DOHH2 (cell line): ENCODE results near the gene IL25.
"Not testable (repeated sequence)": the region's sequence is repeated elsewhere in the genome, so short reads cannot be mapped to it uniquely, and the experiment has no call there.

Source experiments
- H3F3A ChIP-seq: fragments of 200-600 bp; sonication (generic), shearing (Covaris generic); 2 replicates; pipeline ENCODE4 v1.6.0; 2016; ENCODE audit warnings: antibody characterized with exemption, mild to moderate bottlenecking; ENCODE audit not compliant: control insufficient read depth, insufficient read depth
- H3K27ac ChIP-seq: fragments of 200-600 bp; sonication (generic); 2 replicates; pipeline ENCODE4 v1.5.1; 2014; ENCODE audit warnings: low read depth, mild to moderate bottlenecking, low read length, moderate library complexity
- H3K27me3 ChIP-seq: fragments of 200-600 bp; sonication (generic); 2 replicates; pipeline ENCODE4 v1.6.1; 2014; ENCODE audit warnings: mild to moderate bottlenecking, low read length, mixed read lengths; ENCODE audit not compliant: control insufficient read depth
- H3K36me3 ChIP-seq: fragments of 200-600 bp; sonication (generic); 2 replicates; pipeline ENCODE4 v1.6.1; 2014; ENCODE audit warnings: mild to moderate bottlenecking, low read length, moderate library complexity, mixed read lengths; ENCODE audit not compliant: control insufficient read depth
- H3K4me1 ChIP-seq: fragments of 200-600 bp; sonication (generic); 2 replicates; pipeline ENCODE4 v1.6.1; 2014; ENCODE audit warnings: mild to moderate bottlenecking, low read length, mixed read lengths; ENCODE audit not compliant: control insufficient read depth
- H3K4me2 ChIP-seq: fragments of 200-600 bp; sonication (generic); 2 replicates; pipeline ENCODE4 v1.6.0; 2014; ENCODE audit warnings: mild to moderate bottlenecking, low read length, moderate library complexity
- H3K4me3 ChIP-seq: fragments of 200-600 bp; sonication (generic); 2 replicates; pipeline ENCODE4 v1.5.1; 2014; ENCODE audit warnings: mild to moderate bottlenecking, low read length, mixed read lengths
- H3K79me2 ChIP-seq: fragments of 200-600 bp; sonication (generic); 2 replicates; pipeline ENCODE4 v1.6.1; 2014; ENCODE audit warnings: mild to moderate bottlenecking, low read length, mixed read lengths; ENCODE audit not compliant: control insufficient read depth
- H3K9me2 ChIP-seq: fragments of 200-600 bp; sonication (generic); replicated peaks from 2 replicates; pipeline ENCODE4 v1.6.1; 2014; ENCODE audit warnings: mild to moderate bottlenecking, low read length, mixed read lengths; ENCODE audit not compliant: control insufficient read depth
- H3K9me3 ChIP-seq: fragments of 200-600 bp; sonication (generic); 2 replicates; pipeline ENCODE4 v1.6.1; 2014; ENCODE audit warnings: antibody characterized with exemption, low read length, mixed read lengths; ENCODE audit not compliant: control insufficient read depth, insufficient read depth
- H4K20me1 ChIP-seq: fragments of 200-600 bp; sonication (generic); 2 replicates; pipeline ENCODE4 v1.6.0; 2014; ENCODE audit warnings: low read depth, mild to moderate bottlenecking, antibody characterized with exemption, low read length, moderate library complexity; ENCODE audit not compliant: control insufficient read depth, insufficient read depth
- EZH2phosphoT487 ChIP-seq: fragments of 200-600 bp; sonication (generic); IDR thresholded peaks from 2 replicates; pipeline ENCODE4 v1.6.1; 2017; ENCODE audit warnings: borderline replicate concordance, mild to moderate bottlenecking, antibody characterized with exemption, low read length, moderate library complexity, mixed read lengths
- TF ChIP-seq, protein P1 (sequence below): fragments of 200-600 bp; sonication (generic); IDR thresholded peaks from one replicate; pipeline ENCODE4 v1.5.1; 2014; ENCODE audit warnings: antibody characterized with exemption, mild to moderate bottlenecking, low read depth, low read length; ENCODE audit not compliant: poor library complexity, severe bottlenecking

Gene IL25

DNA sequence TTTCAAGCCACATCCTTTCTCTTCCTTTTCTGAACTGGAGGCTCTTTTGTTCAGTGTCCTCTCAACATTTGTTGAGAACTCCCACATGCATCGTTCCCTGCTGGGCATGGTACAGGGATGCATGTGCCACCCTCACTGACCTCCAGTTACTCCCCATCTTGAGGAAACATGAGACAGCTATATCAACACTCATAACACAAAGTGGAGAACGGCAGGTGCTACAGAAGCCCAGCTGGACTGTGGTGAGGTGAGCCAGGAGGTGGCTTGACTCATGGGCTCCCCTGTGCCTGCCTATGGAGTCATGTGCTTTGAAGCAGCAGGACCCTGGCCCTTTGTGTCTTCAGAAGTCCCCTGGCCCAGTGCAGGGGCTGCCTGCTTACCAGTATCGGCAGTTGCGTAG lies 25.7 kb downstream of the IL25 start:
- H3K36me3 ChIP-seq, result no peaks in the 10 kb centered on the region
- no peak overlapping the region for H3K27ac ChIP-seq
- H3K27me3 ChIP-seq, result no peaks in the 10 kb centered on the region
- H3K9me2 ChIP-seq, result no peaks in the 10 kb centered on the region
- H3K9me3 ChIP-seq, result no peaks in the 10 kb centered on the region
- no peak for TF ChIP-seq EZH2phosphoT487
- TF ChIP-seq, protein P1, sequence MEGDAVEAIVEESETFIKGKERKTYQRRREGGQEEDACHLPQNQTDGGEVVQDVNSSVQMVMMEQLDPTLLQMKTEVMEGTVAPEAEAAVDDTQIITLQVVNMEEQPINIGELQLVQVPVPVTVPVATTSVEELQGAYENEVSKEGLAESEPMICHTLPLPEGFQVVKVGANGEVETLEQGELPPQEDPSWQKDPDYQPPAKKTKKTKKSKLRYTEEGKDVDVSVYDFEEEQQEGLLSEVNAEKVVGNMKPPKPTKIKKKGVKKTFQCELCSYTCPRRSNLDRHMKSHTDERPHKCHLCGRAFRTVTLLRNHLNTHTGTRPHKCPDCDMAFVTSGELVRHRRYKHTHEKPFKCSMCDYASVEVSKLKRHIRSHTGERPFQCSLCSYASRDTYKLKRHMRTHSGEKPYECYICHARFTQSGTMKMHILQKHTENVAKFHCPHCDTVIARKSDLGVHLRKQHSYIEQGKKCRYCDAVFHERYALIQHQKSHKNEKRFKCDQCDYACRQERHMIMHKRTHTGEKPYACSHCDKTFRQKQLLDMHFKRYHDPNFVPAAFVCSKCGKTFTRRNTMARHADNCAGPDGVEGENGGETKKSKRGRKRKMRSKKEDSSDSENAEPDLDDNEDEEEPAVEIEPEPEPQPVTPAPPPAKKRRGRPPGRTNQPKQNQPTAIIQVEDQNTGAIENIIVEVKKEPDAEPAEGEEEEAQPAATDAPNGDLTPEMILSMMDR, result no peak
- no peaks in the 10 kb centered on the region for H3K79me2 ChIP-seq
- H3K4me2 ChIP-seq, result no peak overlapping the region
- no peaks in the 10 kb centered on the region for H3K4me1 ChIP-seq
- no peaks in the 10 kb centered on the region for H3F3A ChIP-seq
- H3K4me3 ChIP-seq, result no peak overlapping the region
- no peaks in the 10 kb centered on the region for H4K20me1 ChIP-seq

DNA sequence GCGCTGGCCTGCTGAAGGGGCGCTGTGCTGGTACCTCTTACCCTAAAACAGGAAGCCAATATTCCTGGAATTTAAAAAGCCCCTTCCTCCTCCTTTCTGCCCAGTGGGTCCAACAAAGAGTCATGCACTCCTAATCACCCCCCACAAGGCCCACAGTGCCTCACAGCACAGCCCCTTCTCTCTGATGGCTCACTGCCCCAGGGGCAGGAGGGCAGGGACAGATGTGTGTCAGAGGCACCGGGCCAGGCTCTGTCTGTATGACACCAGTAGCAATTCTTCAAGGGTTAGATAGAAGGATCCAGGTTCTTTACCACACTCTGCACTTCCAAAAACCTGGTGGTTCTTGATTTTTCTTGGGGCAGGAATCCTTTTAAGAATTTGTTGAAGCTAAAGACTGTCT lies 26.5 kb downstream of the IL25 start:
- Histone ChIP-seq H3K4me2 (no peak overlapping the region), H3K36me3 (no peaks in the 10 kb centered on the region), H3K4me3 (no peak overlapping the region), H3F3A (no peaks in the 10 kb centered on the region), H3K9me3 (no peaks in the 10 kb centered on the region), H3K27me3 (no peaks in the 10 kb centered on the region), H4K20me1 (no peaks in the 10 kb centered on the region), H3K4me1 (no peaks in the 10 kb centered on the region), H3K79me2 (no peaks in the 10 kb centered on the region), H3K27ac (no peak overlapping the region), H3K9me2 (no peaks in the 10 kb centered on the region)
- TF ChIP-seq, protein P1, result no peak
- TF ChIP-seq EZH2phosphoT487, result no peak

DNA sequence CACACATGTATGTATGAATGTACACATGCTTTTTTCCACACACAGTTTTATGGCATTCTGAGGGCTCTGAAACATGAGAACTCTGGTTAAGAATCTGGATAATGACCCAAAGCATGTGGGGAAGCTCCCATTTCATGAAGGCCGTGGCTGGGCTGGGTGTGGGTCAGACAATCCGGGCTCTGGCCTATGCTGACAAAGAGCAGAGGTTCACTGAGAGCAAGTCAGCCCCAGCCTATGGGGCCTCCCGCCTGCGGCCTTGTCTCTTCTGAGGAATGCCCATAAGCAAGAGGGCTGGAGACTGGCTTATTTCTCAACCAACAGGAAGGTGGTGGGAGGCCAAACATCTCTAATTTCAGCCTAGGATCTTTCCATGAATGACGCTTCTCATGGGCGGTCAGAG lies 27.0 kb downstream of the IL25 start:
- H3K9me3 ChIP-seq, result no peaks in the 10 kb centered on the region
- no peaks in the 10 kb centered on the region for H3K4me1 ChIP-seq
- H3K27me3 ChIP-seq, result no peaks in the 10 kb centered on the region
- H3K36me3 ChIP-seq, result no peaks in the 10 kb centered on the region
- no peaks in the 10 kb centered on the region for H4K20me1 ChIP-seq
- no peaks in the 10 kb centered on the region for H3F3A ChIP-seq
- H3K79me2 ChIP-seq, result no peaks in the 10 kb centered on the region
- no peak overlapping the region for H3K4me2 ChIP-seq
- H3K9me2 ChIP-seq, result no peaks in the 10 kb centered on the region
- TF ChIP-seq, protein P1, result no peak
- no peak for TF ChIP-seq EZH2phosphoT487
- no peak overlapping the region for H3K27ac ChIP-seq
- H3K4me3 ChIP-seq, result no peak overlapping the region

DNA sequence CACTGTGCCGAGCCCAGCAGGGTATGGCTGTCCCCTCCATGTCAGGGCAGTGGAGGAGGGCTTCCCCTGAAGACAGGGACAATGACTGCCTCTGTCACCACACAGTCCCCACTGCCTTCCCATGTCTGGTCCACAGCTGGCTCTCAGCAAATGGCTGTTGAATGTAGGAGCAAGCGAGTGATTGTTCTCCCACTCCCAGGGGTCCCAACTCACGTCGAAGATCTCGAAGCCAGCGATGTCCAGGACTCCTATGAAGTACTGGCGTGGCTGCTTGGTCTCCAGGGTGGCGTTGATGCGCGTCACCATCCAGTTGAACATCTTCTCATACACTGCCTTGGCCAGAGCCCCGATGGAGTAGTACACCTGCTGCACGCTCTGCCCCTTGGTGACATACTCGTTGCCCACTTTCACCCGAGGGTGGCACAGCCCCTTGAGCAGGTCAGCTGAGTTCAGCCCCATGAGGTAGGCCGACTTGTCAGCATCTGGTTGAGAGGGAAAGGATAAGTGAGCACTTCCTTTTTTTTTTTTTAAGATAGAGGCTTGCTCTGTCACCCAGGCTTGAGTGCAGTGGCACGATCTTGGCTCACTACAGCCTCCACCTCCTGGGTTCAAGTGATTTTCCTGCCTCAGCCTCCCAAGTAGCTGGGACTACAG lies 28.0 kb downstream of the IL25 start:
- not testable (repeated sequence) for H3K9me3 ChIP-seq, H3K79me2 ChIP-seq, H3K9me2 ChIP-seq, H3K4me1 ChIP-seq, H3K36me3 ChIP-seq, H3K4me2 ChIP-seq, H4K20me1 ChIP-seq, H3K4me3 ChIP-seq, H3K27me3 ChIP-seq, H3K27ac ChIP-seq, H3F3A ChIP-seq
